Measurements from ENCODE around the gene SBK1.

DNA sequence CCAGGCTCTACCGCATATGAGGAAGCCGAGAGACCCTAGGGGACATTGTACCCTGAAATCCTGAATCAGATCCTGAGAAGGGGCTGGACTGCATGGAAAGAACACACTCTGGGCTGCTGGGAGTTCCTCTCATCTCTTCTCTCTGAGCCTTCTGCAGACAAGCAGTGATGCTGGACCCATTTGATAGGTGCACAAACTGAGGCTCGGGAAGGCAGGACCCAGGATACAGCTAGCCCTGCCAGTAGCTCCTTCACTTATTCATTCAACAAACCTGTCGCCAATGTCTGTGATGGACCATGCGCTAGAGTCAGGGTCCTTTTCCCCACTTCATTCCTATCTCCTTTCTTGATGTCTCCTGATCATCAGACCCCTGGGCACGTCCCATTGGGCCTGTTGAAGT lies 1.9 kb downstream of the SBK1 start:
- TF ChIP-seq, protein P1, sequence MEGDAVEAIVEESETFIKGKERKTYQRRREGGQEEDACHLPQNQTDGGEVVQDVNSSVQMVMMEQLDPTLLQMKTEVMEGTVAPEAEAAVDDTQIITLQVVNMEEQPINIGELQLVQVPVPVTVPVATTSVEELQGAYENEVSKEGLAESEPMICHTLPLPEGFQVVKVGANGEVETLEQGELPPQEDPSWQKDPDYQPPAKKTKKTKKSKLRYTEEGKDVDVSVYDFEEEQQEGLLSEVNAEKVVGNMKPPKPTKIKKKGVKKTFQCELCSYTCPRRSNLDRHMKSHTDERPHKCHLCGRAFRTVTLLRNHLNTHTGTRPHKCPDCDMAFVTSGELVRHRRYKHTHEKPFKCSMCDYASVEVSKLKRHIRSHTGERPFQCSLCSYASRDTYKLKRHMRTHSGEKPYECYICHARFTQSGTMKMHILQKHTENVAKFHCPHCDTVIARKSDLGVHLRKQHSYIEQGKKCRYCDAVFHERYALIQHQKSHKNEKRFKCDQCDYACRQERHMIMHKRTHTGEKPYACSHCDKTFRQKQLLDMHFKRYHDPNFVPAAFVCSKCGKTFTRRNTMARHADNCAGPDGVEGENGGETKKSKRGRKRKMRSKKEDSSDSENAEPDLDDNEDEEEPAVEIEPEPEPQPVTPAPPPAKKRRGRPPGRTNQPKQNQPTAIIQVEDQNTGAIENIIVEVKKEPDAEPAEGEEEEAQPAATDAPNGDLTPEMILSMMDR (IDR thresholded peaks at IDR 0.05; ENCODE audit: borderline replicate concordance, extremely low read depth, low read length, poor library complexity, severe bottlenecking), result no peak
- TF ChIP-seq EZH2 (IDR thresholded peaks at IDR 0.05; ENCODE audit: borderline replicate concordance, low read depth, low read length, severe bottlenecking), result no peak

All from DND-41 (cell line).